ENCODE results near the gene BAIAP2. TPM values are rescaled to one million over a fixed set of nuclear protein-coding genes. Genes with fewer than 3 reads are reported as not detected.

BAIAP2 gene
- total RNA-seq, 1 donor from 2014 or later, result 34.7 TPM

- intact Hi-C loops (cut with DNase I), result no loop called here
- DNase-seq (no peak), ATAC-seq (ENCODE audit: poor library complexity) (no peak)
Measured at GRCh38 chr17:81123052-81124048, 88.4 kb downstream of the BAIAP2 start.

- ATAC-seq (ENCODE audit: poor library complexity), result no peak
- DNase-seq, result no peak
- intact Hi-C loops (cut with DNase I), result no loop called here
Measured at GRCh38 chr17:81124377-81124776, 89.4 kb downstream of the BAIAP2 start.

- intact Hi-C loops (cut with DNase I), result no loop called here
- ATAC-seq (ENCODE audit: poor library complexity), result peak; percentile 65
- DNase-seq, result no peak
Measured at GRCh38 chr17:81125573-81126081, 90.7 kb downstream of the BAIAP2 start.

- intact Hi-C loops (cut with DNase I), result no loop called here
- no peak for ATAC-seq (ENCODE audit: poor library complexity)
- DNase-seq, result no peak
Measured at GRCh38 chr17:81126281-81127132, 91.6 kb downstream of the BAIAP2 start.

- intact Hi-C loops (cut with DNase I), result no loop called here
- no peak for ATAC-seq (ENCODE audit: poor library complexity)
Measured at GRCh38 chr17:81127133-81127455, 92.1 kb downstream of the BAIAP2 start.

DNA sequence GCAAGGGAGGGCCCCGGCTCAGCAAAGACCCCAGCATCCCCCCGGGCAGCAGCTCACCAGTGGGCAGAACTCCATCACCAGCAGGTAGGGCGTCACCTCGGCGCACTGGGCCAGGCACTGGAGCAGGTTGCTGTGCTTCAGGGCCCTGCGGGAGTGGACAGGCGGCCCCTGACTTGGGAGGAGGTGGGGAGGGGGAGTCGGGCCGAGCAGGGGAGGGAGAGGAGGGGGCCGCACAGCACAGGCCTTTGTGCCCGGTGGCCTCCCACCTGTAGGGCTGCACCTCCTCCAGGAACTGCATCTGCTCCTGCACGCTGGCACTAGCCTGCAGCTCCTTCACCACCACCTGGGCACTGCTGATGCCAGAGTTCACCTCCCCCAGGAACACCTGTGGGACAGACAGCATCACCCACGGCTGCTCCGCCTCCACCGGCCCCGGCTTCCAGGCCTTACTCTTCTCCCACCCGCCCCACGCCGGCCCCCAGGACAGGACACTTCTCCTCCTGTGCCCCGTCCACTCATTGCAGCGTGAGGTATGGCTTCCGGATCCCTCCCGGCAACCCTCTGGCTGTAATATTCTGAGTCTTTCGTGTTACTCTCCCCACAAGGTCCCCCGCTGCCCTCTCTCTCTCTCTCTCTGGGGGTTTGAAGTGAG, 92.7 kb downstream of the BAIAP2 start:
- intact Hi-C loops (cut with DNase I), result no loop called here
- ATAC-seq (ENCODE audit: poor library complexity), result no peak
- no peak for DNase-seq

More at GRCh38 chr17:81127133-81127455, 92.1 kb downstream of the BAIAP2 start:
- no peak for DNase-seq

DNA sequence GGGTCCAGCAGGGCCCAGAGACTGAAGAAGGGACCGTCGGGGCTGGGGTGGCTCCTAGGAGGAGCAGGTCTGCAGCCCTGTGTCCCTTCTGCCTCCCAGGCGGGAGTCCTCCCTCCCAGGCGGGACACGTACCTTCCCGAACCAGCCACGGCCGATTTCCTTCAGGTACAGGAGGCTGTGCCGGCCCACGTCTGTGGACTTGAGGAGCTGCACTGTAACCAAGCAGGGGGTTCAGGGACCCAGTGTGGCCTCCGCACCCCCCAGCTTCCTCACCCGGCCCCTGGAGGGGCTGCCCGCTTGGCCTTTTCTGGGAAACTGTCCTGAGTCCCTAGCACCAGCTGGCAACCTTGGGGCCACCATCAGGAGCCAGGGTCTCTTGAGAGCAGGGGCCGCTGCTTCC, 93.4 kb downstream of the BAIAP2 start:
- no peak for DNase-seq
- ATAC-seq (ENCODE audit: poor library complexity), result no peak
- intact Hi-C loops (cut with DNase I), result no loop called here

DNA sequence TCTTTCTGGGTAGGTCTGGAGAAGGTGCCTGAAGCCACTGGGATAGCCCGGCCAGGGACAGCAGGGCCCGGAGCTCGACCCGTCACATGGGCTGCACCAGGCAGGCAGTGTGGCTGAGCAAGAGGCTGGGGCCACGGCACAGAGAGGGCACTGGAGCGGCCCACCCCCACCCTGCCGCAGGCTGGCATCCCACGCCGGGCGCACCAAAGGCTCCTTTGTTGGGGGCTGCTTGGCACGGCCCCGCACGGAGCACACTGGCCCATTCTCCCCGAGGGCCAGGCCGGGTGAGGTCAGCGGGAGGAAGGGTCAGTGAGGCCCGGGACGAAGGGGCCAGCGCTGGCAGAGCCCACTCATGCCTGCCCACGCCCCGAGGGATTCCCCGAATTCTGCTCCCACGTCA, 93.8 kb downstream of the BAIAP2 start:
- intact Hi-C loops (cut with DNase I), result no loop called here
- ATAC-seq (ENCODE audit: poor library complexity) (no peak), DNase-seq (no peak)

DNA sequence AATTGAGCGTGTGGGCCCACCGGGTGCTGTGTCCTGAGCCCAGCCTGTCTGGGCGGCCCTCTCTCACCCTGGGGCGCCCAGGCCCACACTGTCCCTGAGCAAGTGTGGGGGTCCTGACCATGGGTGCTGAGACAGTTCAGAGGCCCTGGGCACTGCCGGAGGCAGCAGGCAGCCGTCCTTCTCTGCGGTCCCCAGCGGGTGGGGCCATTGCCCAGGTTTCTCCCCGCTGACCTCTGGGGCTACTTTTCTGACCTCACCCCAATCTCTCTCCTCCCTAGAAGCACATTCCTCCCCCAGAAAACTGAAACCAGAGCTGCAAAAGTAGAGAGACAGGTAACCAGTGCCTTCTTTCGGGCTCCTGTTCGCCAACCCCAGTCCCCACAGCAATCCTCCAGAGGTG, 94.3 kb downstream of the BAIAP2 start:
- DNase-seq (no peak), ATAC-seq (ENCODE audit: poor library complexity) (no peak)
- intact Hi-C loops (cut with DNase I), result no loop called here

DNA sequence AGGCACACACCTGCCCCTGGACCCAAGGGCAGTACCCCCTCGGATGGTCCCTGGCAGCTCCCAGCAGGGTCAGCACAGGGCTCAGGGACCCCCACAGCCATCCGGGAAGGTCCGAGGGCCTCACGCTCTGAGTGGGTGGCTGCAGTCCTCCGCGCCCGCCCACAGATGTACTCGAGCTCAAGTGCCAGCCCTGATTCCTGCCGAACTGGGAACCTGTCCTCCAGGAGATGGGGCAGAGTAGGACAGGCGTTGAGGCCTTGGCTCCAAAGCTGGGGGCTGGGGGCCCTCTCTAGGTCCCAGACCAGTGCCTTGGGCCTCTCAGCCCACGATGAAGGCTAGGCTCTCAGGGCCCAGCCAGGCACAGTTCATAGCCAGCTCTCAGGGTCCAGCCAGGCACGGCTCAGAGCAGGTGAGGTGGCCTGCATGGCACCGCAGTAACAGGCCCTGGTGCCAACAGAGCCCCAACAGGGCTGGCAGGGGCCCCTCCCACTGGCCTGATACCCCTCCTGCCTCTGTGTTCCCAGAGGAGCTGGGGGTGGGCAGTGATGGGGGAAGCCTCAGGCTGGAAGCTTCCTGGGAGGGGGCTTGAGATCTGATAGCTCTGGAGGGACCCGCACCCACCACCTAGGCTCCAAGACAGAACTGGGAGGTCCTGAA, 94.9 kb downstream of the BAIAP2 start:
- ATAC-seq (ENCODE audit: poor library complexity) (no peak), DNase-seq (no peak)
- intact Hi-C loops (cut with DNase I), result no loop called here

DNA sequence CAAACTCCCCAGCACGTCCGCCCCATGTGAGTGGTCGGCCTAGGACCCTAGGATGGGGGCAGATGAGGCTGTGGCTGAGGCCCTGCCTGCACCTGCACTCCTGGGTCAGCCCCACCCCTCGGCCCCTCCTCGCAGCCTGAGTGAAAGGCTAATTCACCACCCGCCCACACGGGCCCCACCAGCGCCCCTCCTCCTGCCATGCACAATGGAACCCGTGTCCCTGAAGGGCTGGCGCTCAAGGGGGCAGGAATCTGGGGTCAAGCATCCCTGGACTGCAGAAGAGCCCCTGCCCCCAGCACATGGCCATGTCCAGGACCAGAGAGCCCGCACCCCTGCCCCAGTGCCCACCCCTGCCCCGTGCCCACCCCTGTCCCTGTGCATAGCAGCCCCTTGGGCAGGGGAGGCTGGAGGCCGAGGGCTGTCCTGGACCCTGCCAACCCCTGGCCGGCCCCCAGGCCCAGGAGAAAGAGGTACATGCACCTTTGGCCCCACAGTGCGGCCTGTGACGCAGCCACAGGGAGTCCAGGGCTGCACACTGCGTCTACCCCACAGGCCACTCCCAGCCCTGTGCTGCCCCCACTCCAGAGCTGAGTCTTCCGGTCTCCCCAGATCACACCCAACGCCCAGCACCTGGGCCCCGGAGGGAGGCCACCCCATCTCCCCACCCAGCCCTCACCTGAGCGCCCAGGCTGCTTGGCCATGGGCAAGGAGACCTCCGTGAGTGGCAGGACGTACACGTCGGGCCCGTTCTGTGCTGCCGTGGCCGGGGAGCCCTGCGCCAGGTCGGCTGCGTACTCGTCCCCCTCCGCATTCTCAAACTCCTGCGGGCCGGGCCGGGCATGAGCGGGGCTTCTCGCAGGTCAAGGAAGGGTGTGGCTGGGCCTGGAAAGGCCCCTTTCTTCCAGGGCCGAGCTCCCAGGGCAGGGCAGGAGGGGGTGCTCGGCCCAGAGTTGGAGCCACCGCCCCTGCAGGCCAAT, 95.7 kb downstream of the BAIAP2 start:
- intact Hi-C loops (cut with DNase I), result no loop called here
- DNase-seq (no peak), ATAC-seq (ENCODE audit: poor library complexity) (no peak)

DNA sequence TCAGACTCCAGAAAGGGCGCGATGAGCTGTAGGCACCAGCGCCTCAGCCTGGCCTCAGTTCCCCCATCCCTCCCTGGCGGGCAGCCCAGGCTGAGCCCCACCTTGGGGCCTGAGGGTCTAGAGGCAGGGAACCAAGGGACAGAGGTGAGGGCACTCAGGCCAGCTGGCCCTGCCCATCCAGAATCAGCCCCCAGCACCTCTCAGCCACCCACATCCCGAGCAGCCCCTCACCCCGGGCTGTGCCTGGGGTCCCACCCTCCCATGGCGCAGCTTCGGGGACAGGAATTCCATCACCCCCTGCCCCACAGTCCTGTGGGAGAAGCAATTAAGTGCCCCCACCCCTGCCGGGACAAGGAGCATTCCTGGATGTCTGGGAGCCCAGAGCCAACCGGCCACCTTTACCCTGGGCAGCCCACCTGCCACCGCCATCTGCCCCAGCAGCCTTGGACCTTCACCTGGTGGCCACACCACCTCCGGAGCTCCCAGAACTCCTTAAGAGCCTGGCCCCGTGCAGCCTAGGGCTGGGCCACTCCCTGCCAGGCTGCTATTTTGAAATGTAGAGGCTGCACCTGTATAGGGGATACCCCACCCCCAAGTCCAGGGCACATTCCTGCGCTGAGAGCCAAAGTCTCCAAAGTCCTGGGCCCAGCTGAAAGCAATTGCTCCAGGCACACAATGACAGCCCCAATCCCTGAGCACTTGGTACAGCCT, 96.7 kb downstream of the BAIAP2 start:
- no peak for DNase-seq
- intact Hi-C loops (cut with DNase I), result no loop called here
- no peak for ATAC-seq (ENCODE audit: poor library complexity)

DNA sequence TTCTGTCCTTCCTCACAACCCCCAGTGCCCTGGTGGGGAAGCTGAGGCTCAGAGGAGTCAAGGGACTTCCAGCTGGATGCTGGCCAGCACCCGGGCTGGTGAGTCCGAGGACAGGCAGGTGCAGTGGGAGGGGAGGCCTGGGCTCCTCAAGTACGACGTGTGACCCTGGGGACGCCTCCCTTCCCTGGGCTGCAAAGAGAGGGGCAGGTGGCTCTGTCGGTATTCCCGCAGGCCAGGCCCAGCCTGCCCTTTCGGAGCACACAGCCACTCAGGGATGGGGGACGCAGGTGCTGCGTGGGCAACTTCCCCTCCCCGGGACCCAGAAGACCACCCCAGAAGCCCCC, 97.2 kb downstream of the BAIAP2 start:
- DNase-seq, result no peak
- intact Hi-C loops (cut with DNase I), result no loop called here
- no peak for ATAC-seq (ENCODE audit: poor library complexity)

DNA sequence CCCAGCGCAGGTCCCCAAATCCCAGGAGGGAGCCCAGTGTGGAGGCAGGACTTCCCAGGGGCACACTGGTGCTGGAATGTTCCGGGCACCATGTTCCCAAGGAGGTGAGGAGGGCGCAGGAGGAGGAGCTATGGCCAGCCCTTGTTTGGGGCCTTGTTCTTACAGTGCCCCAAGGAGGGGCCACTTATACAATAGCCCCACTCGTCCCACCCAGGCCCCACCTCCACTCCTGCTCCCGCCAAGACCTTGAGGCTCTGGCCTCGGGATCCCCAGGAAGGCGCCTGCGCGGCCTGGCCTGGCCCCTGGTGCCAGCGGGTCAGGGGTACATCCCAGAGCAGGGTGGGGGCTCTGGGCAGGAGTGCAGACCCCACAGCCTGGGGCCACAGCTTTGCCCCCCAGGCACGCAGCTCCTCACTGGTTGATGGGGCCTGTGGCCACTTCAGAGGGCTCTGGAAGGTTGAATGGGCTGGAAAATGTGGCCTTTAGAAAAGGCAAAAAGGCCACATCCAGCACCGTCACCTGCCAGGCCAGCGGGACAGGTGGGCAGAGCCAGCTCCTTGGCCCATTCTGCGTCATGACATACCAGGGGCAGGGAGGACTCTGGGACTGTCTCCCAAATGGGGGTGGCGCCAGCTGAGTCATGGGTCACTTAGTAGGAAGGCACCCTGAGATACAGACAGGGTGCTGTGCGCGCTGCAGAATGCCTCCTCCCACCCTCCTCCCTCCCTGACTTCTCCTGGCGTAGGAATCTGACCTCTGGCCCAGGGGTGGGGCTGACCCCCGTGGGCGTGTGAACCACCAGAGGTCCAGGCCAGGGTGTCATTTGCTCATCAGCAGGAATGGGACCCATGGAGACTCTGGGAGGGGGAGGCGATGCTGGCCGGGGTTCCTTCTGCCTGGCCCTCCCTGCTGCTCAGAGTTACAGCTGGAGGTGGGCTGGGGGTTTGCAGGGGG, 98.1 kb downstream of the BAIAP2 start:
- intact Hi-C loops (cut with DNase I), result no loop called here
- ATAC-seq (ENCODE audit: poor library complexity) (no peak), DNase-seq (no peak)

GRCh38 chr17:81134064-81134781, 99.3 kb downstream of the BAIAP2 start:
- intact Hi-C loops (cut with DNase I), result no loop called here
- ATAC-seq (ENCODE audit: poor library complexity) (no peak), DNase-seq (no peak)

Measured in Right ventricle myocardium superior (tissue), 1 donor.